GM21619 (cell line): ENCODE results near the gene EXTL2.
A peak's percentile ranks its signal among the peaks of the same experiment; 100 is the strongest.
"Not testable (repeated sequence)": the region's sequence is repeated elsewhere in the genome, so short reads cannot be mapped to it uniquely, and the experiment has no call there.

Experiments
- ATAC-seq: cut with Tn5 transposase; IDR thresholded peaks from one replicate; pipeline ENCODE4 v1.9.1; 2021; ENCODE audit not compliant: unreplicated experiment

EXTL2 gene

GRCh38 chr1:100894603-100895539 is at the start of gene EXTL2:
EXTL2 (minus strand) TSS chr1:100894842; CDS start chr1:100888757, 6,085 bp downstream.
- ATAC-seq: peak; percentile 34

- no peak for ATAC-seq
These were observed 48.9 kb upstream of the EXTL2 start for GRCh38 chr1:100943533-100943932.

- no peak for ATAC-seq
These were observed 47.8 kb upstream of the EXTL2 start for GRCh38 chr1:100942304-100943046.

- no peak for ATAC-seq
These were observed 47.1 kb upstream of the EXTL2 start for GRCh38 chr1:100941580-100942216.

- ATAC-seq: no peak
These were observed 46.5 kb upstream of the EXTL2 start for GRCh38 chr1:100941098-100941527.

- no peak for ATAC-seq
These were observed 41.7 kb upstream of the EXTL2 start for GRCh38 chr1:100936194-100936967.

- ATAC-seq: not testable (repeated sequence)
These were observed 38.9 kb upstream of the EXTL2 start for GRCh38 chr1:100933555-100933954.

GRCh38 chr1:100931716-100932115 is 37.1 kb upstream of the EXTL2 start:
- ATAC-seq: no peak

- no peak for ATAC-seq
These were observed 35.9 kb upstream of the EXTL2 start for GRCh38 chr1:100930494-100930893.

- no peak for ATAC-seq
These were observed 33.5 kb upstream of the EXTL2 start for GRCh38 chr1:100928128-100928527.

GRCh38 chr1:100927276-100927675 is 32.6 kb upstream of the EXTL2 start:
- ATAC-seq: no peak

- ATAC-seq: no peak
These were observed 31.6 kb upstream of the EXTL2 start for GRCh38 chr1:100926240-100926639.

GRCh38 chr1:100924991-100925390 is 30.3 kb upstream of the EXTL2 start:
- no peak for ATAC-seq

- no peak for ATAC-seq
These were observed 29.6 kb upstream of the EXTL2 start for GRCh38 chr1:100924212-100924611.

- ATAC-seq: peak; percentile 59
These were observed 26.6 kb upstream of the EXTL2 start for GRCh38 chr1:100921110-100921706.

- no peak for ATAC-seq
These were observed 17.4 kb upstream of the EXTL2 start for GRCh38 chr1:100912019-100912418.

- no peak for ATAC-seq
These were observed 14.4 kb upstream of the EXTL2 start for GRCh38 chr1:100909018-100909417.

- no peak for ATAC-seq
These were observed 13.2 kb upstream of the EXTL2 start for GRCh38 chr1:100907887-100908286.

- no peak for ATAC-seq
These were observed 10.5 kb upstream of the EXTL2 start for GRCh38 chr1:100905181-100905580.

GRCh38 chr1:100904528-100904927 is 9.9 kb upstream of the EXTL2 start:
- ATAC-seq: no peak
